Measurements from ENCODE around the gene PLG.
"Not testable (repeated sequence)": the region's sequence is repeated elsewhere in the genome, so short reads cannot be mapped to it uniquely, and the experiment has no call there.

PLG gene

GRCh38 chr6:160701918-160702680, at the start of gene PLG:
TSS of gene PLG (plus strand) at chr6:160702244. CDS start at chr6:160702305, 61 bp downstream.
- not testable (repeated sequence) for FAIRE-seq

GRCh38 chr6:160659562-160659961, 42.5 kb upstream of the PLG start:
- no peak for FAIRE-seq

- no peak for FAIRE-seq
These were observed 40.8 kb upstream of the PLG start for GRCh38 chr6:160661216-160661615.

GRCh38 chr6:160662429-160662828, 39.6 kb upstream of the PLG start:
- no peak for FAIRE-seq

- FAIRE-seq, result no peak
These were observed 39.2 kb upstream of the PLG start for GRCh38 chr6:160662842-160663241.

GRCh38 chr6:160664198-160664597, 37.8 kb upstream of the PLG start, which contains the start of gene LPA:
TSS of gene LPA (minus strand) at chr6:160664275. CDS start at chr6:160664214, 61 bp downstream.
- FAIRE-seq, result not testable (repeated sequence)

GRCh38 chr6:160667639-160668481, 34.2 kb upstream of the PLG start:
- no peak for FAIRE-seq

GRCh38 chr6:160668589-160668988, 33.5 kb upstream of the PLG start:
- FAIRE-seq, result no peak

- FAIRE-seq, result not testable (repeated sequence)
These were observed 25.6 kb upstream of the PLG start for GRCh38 chr6:160676418-160676817.

GRCh38 chr6:160678230-160678629, 23.8 kb upstream of the PLG start:
- FAIRE-seq, result no peak

GRCh38 chr6:160678744-160679401, 23.2 kb upstream of the PLG start:
- FAIRE-seq, result no peak

GRCh38 chr6:160679402-160679769, 22.7 kb upstream of the PLG start:
- FAIRE-seq, result no peak

GRCh38 chr6:160685101-160685761, 16.8 kb upstream of the PLG start:
- not testable (repeated sequence) for FAIRE-seq

- no peak for FAIRE-seq
These were observed 16.1 kb upstream of the PLG start for GRCh38 chr6:160685762-160686450.

GRCh38 chr6:160690458-160690857, 11.6 kb upstream of the PLG start:
- no peak for FAIRE-seq

- FAIRE-seq, result no peak
These were observed 10.4 kb upstream of the PLG start for GRCh38 chr6:160691617-160692016.

- FAIRE-seq, result no peak
These were observed 9.6 kb upstream of the PLG start for GRCh38 chr6:160692369-160692959.

- not testable (repeated sequence) for FAIRE-seq
These were observed 7.0 kb upstream of the PLG start for GRCh38 chr6:160695025-160695424.

- not testable (repeated sequence) for FAIRE-seq
These were observed 6.4 kb upstream of the PLG start for GRCh38 chr6:160695622-160696021.

GRCh38 chr6:160696884-160697283, 5.2 kb upstream of the PLG start:
- FAIRE-seq, result not testable (repeated sequence)

- no peak for FAIRE-seq
These were observed 4.2 kb upstream of the PLG start for GRCh38 chr6:160697826-160698225.

GRCh38 chr6:160704688-160705087, 2.6 kb downstream of the PLG start:
- not testable (repeated sequence) for FAIRE-seq

All from islet of Langerhans (tissue), 1 donor.